ENCODE data around the gene GRB7. TPM values are rescaled to one million over a fixed set of nuclear protein-coding genes. Genes with fewer than 3 reads are reported as not detected.
"Not testable (repeated sequence)": the region's sequence is repeated elsewhere in the genome, so short reads cannot be mapped to it uniquely, and the experiment has no call there.

Gene GRB7
- total RNA-seq, 2 donors from 2014 or later: 25.4 to 39.9 TPM

DNA sequence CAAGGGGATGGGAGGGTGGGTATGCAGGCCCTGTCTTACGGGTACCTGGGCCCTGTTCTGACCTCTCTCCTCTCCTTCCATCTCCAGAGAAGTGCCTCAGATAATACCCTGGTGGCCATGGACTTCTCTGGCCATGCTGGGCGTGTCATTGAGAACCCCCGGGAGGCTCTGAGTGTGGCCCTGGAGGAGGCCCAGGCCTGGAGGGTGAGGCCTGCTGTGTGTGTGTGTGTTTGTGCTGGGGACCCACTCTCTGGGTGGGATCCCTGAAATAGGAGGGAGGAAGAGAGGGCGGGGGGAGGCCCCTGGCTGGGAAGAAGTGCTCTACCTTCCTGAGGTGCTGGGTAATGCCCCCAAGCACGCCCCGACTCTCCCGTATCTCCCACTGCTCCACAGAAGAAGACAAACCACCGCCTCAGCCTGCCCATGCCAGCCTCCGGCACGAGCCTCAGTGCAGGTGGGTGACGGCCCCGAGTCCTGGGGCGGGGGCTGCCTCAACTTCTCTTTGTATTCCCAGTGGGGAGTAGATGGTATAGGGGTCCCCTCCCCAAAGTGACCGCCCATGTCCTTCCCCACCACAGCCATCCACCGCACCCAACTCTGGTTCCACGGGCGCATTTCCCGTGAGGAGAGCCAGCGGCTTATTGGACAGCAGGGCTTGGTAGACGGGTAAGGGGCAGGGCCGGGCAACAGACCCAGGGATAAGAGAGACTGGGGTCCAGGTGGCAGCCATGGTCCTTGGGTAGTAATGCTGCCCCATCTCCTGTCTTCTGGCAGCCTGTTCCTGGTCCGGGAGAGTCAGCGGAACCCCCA is 7.8 kb downstream of the GRB7 start:
- no peaks in the 10 kb centered on the region for H3K9me3 ChIP-seq
- peaks cover 41% of the 10 kb centered on the region for H3K4me1 ChIP-seq
- intact Hi-C loops (cut with DNase I): loop anchor here (10.0 kb wide), 1 partner anchor 61 kb away; the partner anchor contains the start of gene PGAP3
- TF ChIP-seq, protein P1, sequence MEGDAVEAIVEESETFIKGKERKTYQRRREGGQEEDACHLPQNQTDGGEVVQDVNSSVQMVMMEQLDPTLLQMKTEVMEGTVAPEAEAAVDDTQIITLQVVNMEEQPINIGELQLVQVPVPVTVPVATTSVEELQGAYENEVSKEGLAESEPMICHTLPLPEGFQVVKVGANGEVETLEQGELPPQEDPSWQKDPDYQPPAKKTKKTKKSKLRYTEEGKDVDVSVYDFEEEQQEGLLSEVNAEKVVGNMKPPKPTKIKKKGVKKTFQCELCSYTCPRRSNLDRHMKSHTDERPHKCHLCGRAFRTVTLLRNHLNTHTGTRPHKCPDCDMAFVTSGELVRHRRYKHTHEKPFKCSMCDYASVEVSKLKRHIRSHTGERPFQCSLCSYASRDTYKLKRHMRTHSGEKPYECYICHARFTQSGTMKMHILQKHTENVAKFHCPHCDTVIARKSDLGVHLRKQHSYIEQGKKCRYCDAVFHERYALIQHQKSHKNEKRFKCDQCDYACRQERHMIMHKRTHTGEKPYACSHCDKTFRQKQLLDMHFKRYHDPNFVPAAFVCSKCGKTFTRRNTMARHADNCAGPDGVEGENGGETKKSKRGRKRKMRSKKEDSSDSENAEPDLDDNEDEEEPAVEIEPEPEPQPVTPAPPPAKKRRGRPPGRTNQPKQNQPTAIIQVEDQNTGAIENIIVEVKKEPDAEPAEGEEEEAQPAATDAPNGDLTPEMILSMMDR (IDR thresholded peaks at IDR 0.05): no peak
- no peak for TF ChIP-seq POLR2A (IDR thresholded peaks at IDR 0.05)
- no peak for ATAC-seq
- H3K36me3 ChIP-seq (replicated peaks in 1 of 2; ENCODE audit: insufficient read depth in 1 of 2, low read depth in 2 of 2): peaks cover 31 to 32% of the 10 kb centered on the region in 2 donors
- no peak overlapping the region for H3K4me3 ChIP-seq
- whole genome bisulfite sequencing, 2 donors: 89 to 93% methylated on average over 9 to 17 of the region's 23 CpGs
- no peaks in the 10 kb centered on the region for H3K27me3 ChIP-seq
- peak in 1 of 4 donors; percentile 11 for DNase-seq
- no peak overlapping the region for H3K27ac ChIP-seq

DNA sequence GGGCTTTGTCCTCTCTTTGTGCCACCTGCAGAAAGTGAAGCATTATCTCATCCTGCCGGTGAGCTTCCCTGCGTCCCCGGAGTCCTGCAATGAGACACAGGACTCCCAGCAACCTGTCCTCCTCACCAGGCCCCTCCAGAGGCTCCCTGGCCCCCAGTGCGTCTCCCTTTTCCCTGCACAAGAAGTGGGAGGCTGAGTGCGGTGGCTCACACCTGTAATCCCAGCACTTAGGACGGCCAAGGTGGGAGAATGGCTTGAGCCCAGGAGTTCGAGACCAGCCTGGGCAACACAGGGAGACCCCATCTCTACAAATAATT is 8.4 kb downstream of the GRB7 start:
- WGBS, 2 donors: 97 to 100% methylated on average over 1 to 7 of the region's 7 CpGs
- H3K36me3 ChIP-seq (replicated peaks in 1 of 2; ENCODE audit: insufficient read depth in 1 of 2, low read depth in 2 of 2): peaks cover 31 to 32% of the 10 kb centered on the region in 2 donors
- intact Hi-C loops (cut with DNase I): loop anchor here (10.0 kb wide), 1 partner anchor 61 kb away; the partner anchor contains the start of gene PGAP3
- H3K4me3 ChIP-seq: no peak overlapping the region
- TF ChIP-seq, protein P1 (IDR thresholded peaks at IDR 0.05): no peak
- TF ChIP-seq POLR2A (IDR thresholded peaks at IDR 0.05): no peak
- peaks cover 41% of the 10 kb centered on the region for H3K4me1 ChIP-seq
- H3K27me3 ChIP-seq: no peaks in the 10 kb centered on the region
- ATAC-seq (no peak), DNase-seq (no peak)
- H3K9me3 ChIP-seq: no peaks in the 10 kb centered on the region
- no peak overlapping the region for H3K27ac ChIP-seq

DNA sequence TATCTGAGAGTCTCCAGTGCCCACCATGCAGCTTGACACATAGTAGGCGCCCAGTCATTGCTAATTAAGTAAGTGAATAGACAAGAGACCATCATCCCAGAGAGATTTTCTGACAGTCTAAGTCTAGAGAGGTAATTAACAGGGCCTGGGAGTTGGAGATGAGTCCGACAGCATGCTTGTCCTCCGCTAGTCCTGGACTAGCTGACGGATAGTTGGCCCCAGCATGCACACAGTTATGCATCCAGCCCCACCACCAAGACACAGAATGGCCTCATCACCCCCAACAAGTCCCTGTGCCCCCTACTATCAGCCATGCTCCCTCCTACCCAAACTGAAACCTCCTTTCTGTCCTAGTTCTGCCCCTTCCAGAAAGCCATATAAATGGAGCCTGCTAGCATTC is 10.0 kb downstream of the GRB7 start:
- Histone ChIP-seq H3K36me3 (replicated peaks in 1 of 2; ENCODE audit: insufficient read depth in 1 of 2, low read depth in 2 of 2) (peaks cover 29 to 31% of the 10 kb centered on the region in 2 donors), H3K4me1 (peaks cover 31% of the 10 kb centered on the region), H3K27ac (peak overlapping the region in 1 of 4 donors; percentile 10), H3K4me3 (no peak overlapping the region), H3K27me3 (no peaks in the 10 kb centered on the region), H3K9me3 (no peaks in the 10 kb centered on the region)
- ATAC-seq: no peak
- intact Hi-C loops (cut with DNase I): loop anchor here (10.0 kb wide), 1 partner anchor 63 kb away; the partner anchor contains the start of gene PGAP3
- TF ChIP-seq POLR2A (IDR thresholded peaks at IDR 0.05): no peak
- TF ChIP-seq, protein P1 (IDR thresholded peaks at IDR 0.05): no peak
- 92 to 99% methylated on average over 4 of the region's 4 CpGs for WGBS, 2 donors
- peak in 1 of 4 donors; percentile 7 for DNase-seq

DNA sequence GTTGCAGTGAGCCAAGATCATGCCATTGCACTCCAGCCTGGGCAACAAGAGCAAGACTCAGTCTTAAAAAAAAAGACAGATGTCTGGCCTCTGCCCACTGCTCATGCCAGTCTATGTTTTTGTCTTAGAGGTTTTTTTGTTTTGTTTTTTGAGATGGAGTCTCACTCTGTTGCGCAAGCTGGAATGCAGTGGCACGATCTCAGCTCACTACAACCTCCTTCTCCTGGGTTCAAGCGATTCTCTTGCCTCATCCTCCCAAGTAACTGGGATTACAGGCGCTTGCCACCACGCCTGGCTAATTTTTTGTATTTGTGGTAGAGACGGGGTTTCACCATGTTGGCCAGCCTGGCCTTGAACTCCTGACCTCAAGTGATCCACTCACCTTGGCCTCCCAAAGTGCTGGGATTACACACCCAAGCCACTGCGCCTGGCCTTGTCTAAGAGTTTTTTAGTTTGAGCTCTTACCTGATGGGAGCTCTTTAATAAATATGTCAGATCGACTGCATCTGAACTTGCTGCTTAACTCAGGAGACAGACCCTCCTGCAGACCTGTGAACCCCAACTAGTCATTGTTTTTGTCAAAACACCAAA is 10.8 kb downstream of the GRB7 start:
- peaks cover 24 to 25% of the 10 kb centered on the region in 2 donors for H3K36me3 ChIP-seq (replicated peaks in 1 of 2; ENCODE audit: insufficient read depth in 1 of 2, low read depth in 2 of 2)
- 91 to 94% methylated on average over 8 of the region's 8 CpGs for WGBS, 2 donors
- not testable (repeated sequence) for ATAC-seq

More for the DNA sequence above, 10.8 kb downstream of the GRB7 start:
- not testable (repeated sequence) for H3K4me3 ChIP-seq, DNase-seq, H3K9me3 ChIP-seq, H3K27me3 ChIP-seq
- Histone ChIP-seq H3K4me1 (peaks cover 37% of the 10 kb centered on the region), H3K27ac (peak overlapping the region in 2 of 4 donors; percentile 10 to 82)
- intact Hi-C loops (cut with DNase I): loop anchor here (10.0 kb wide), 1 partner anchor 64 kb away; the partner anchor contains the start of gene PGAP3
